Mucosa of stomach (tissue), 1 donor: ENCODE data around the gene AAK1.

Experiments used
- H3K27me3 ChIP-seq: one replicate; pipeline ENCODE4 v1.7.0; 2013; ENCODE audit warnings: mild to moderate bottlenecking, low read length; ENCODE audit not compliant: control insufficient read depth, insufficient read depth
- H3K36me3 ChIP-seq: one replicate; pipeline ENCODE4 v1.7.0; 2013; ENCODE audit warnings: low read length; ENCODE audit not compliant: control insufficient read depth, insufficient read depth
- H3K4me1 ChIP-seq: one replicate; pipeline ENCODE4 v1.7.0; 2013; ENCODE audit warnings: mild to moderate bottlenecking, low read length; ENCODE audit not compliant: control insufficient read depth, insufficient read depth
- H3K4me3 ChIP-seq: one replicate; pipeline ENCODE4 v1.7.0; 2013; ENCODE audit warnings: low read length
- H3K9ac ChIP-seq: one replicate; pipeline ENCODE4 v1.7.0; 2013; ENCODE audit warnings: mild to moderate bottlenecking, low read length, moderate library complexity
- H3K9me3 ChIP-seq: one replicate; pipeline ENCODE4 v1.7.0; 2013; ENCODE audit warnings: mild to moderate bottlenecking, low read length, moderate library complexity; ENCODE audit not compliant: control insufficient read depth
- donor health status: Pancreatic carcinoma.

Gene AAK1

GRCh38 chr2:69538872-69539548 lies 104.5 kb downstream of the AAK1 start:
- H3K4me3 ChIP-seq: no peak overlapping the region
- no peaks in the 10 kb centered on the region for H3K36me3 ChIP-seq
- peaks cover 11% of the 10 kb centered on the region for H3K4me1 ChIP-seq

GRCh38 chr2:69538249-69538648 lies 105.3 kb downstream of the AAK1 start:
- Histone ChIP-seq H3K9ac (no peak overlapping the region), H3K9me3 (no peaks in the 10 kb centered on the region), H3K4me1 (peaks cover 11% of the 10 kb centered on the region), H3K4me3 (no peak overlapping the region), H3K27me3 (no peaks in the 10 kb centered on the region), H3K36me3 (no peaks in the 10 kb centered on the region)

More at GRCh38 chr2:69538872-69539548, 104.5 kb downstream of the AAK1 start:
- H3K9me3 ChIP-seq: no peaks in the 10 kb centered on the region
- no peaks in the 10 kb centered on the region for H3K27me3 ChIP-seq
- no peak overlapping the region for H3K9ac ChIP-seq

GRCh38 chr2:69535817-69536241 lies 107.7 kb downstream of the AAK1 start:
- H3K36me3 ChIP-seq: no peaks in the 10 kb centered on the region

GRCh38 chr2:69531186-69531585 lies 112.4 kb downstream of the AAK1 start:
- H3K4me3 ChIP-seq: no peak overlapping the region
- H3K9ac ChIP-seq: no peak overlapping the region
- no peaks in the 10 kb centered on the region for H3K36me3 ChIP-seq
- H3K27me3 ChIP-seq: no peaks in the 10 kb centered on the region
- peaks cover 8% of the 10 kb centered on the region for H3K4me1 ChIP-seq
- no peaks in the 10 kb centered on the region for H3K9me3 ChIP-seq

More at GRCh38 chr2:69535817-69536241, 107.7 kb downstream of the AAK1 start:
- no peak overlapping the region for H3K4me3 ChIP-seq
- peaks cover 11% of the 10 kb centered on the region for H3K4me1 ChIP-seq
- no peak overlapping the region for H3K9ac ChIP-seq
- H3K9me3 ChIP-seq: no peaks in the 10 kb centered on the region
- no peaks in the 10 kb centered on the region for H3K27me3 ChIP-seq

- H3K36me3 ChIP-seq: no peaks in the 10 kb centered on the region
- H3K9ac ChIP-seq: no peak overlapping the region
- H3K9me3 ChIP-seq: no peaks in the 10 kb centered on the region
- no peak overlapping the region for H3K4me3 ChIP-seq
- no peaks in the 10 kb centered on the region for H3K4me1 ChIP-seq
- no peaks in the 10 kb centered on the region for H3K27me3 ChIP-seq
Measured at GRCh38 chr2:69529480-69529879, 114.1 kb downstream of the AAK1 start.

GRCh38 chr2:69525261-69525660 lies 118.3 kb downstream of the AAK1 start:
- no peak overlapping the region for H3K9ac ChIP-seq
- H3K27me3 ChIP-seq: no peaks in the 10 kb centered on the region
- peaks cover 9% of the 10 kb centered on the region for H3K36me3 ChIP-seq
- H3K9me3 ChIP-seq: no peaks in the 10 kb centered on the region
- no peaks in the 10 kb centered on the region for H3K4me1 ChIP-seq
- no peak overlapping the region for H3K4me3 ChIP-seq

- Histone ChIP-seq H3K4me1 (no peaks in the 10 kb centered on the region), H3K27me3 (no peaks in the 10 kb centered on the region), H3K9me3 (no peaks in the 10 kb centered on the region), H3K4me3 (no peak overlapping the region), H3K9ac (no peak overlapping the region), H3K36me3 (peaks cover 9% of the 10 kb centered on the region)
Measured at GRCh38 chr2:69524799-69525198, 118.7 kb downstream of the AAK1 start.

GRCh38 chr2:69521747-69522146 lies 121.8 kb downstream of the AAK1 start:
- no peak overlapping the region for H3K4me3 ChIP-seq
- H3K4me1 ChIP-seq: peaks cover 7% of the 10 kb centered on the region
- H3K9ac ChIP-seq: no peak overlapping the region
- peaks cover 9% of the 10 kb centered on the region for H3K36me3 ChIP-seq
- H3K27me3 ChIP-seq: no peaks in the 10 kb centered on the region
- H3K9me3 ChIP-seq: no peaks in the 10 kb centered on the region

- Histone ChIP-seq H3K9me3 (no peaks in the 10 kb centered on the region), H3K4me1 (peaks cover 7% of the 10 kb centered on the region), H3K4me3 (no peak overlapping the region), H3K36me3 (peaks cover 8% of the 10 kb centered on the region), H3K27me3 (no peaks in the 10 kb centered on the region), H3K9ac (no peak overlapping the region)
Measured at GRCh38 chr2:69518841-69519240, 124.7 kb downstream of the AAK1 start.

- no peaks in the 10 kb centered on the region for H3K27me3 ChIP-seq
- H3K4me3 ChIP-seq: no peak overlapping the region
Measured at GRCh38 chr2:69517410-69517809, 126.1 kb downstream of the AAK1 start.

GRCh38 chr2:69514819-69515218 lies 128.7 kb downstream of the AAK1 start:
- Histone ChIP-seq H3K9ac (no peak overlapping the region), H3K27me3 (no peaks in the 10 kb centered on the region), H3K4me1 (peaks cover 7% of the 10 kb centered on the region), H3K9me3 (no peaks in the 10 kb centered on the region), H3K36me3 (no peaks in the 10 kb centered on the region), H3K4me3 (no peak overlapping the region)

More at GRCh38 chr2:69517410-69517809, 126.1 kb downstream of the AAK1 start:
- no peaks in the 10 kb centered on the region for H3K9me3 ChIP-seq
- peaks cover 7% of the 10 kb centered on the region for H3K4me1 ChIP-seq
- H3K9ac ChIP-seq: no peak overlapping the region
- peaks cover 5% of the 10 kb centered on the region for H3K36me3 ChIP-seq

GRCh38 chr2:69514406-69514805 lies 129.1 kb downstream of the AAK1 start:
- no peak overlapping the region for H3K4me3 ChIP-seq
- H3K9ac ChIP-seq: no peak overlapping the region
- H3K27me3 ChIP-seq: no peaks in the 10 kb centered on the region
- peaks cover 7% of the 10 kb centered on the region for H3K4me1 ChIP-seq
- H3K9me3 ChIP-seq: no peaks in the 10 kb centered on the region
- H3K36me3 ChIP-seq: peaks cover under 1% of the 10 kb centered on the region
